Measurements from ENCODE around the gene NDUFS3.

GRCh38 chr11:47631473-47631872 lies 52.6 kb downstream of the NDUFS3 start:
- TF ChIP-seq, protein P1, sequence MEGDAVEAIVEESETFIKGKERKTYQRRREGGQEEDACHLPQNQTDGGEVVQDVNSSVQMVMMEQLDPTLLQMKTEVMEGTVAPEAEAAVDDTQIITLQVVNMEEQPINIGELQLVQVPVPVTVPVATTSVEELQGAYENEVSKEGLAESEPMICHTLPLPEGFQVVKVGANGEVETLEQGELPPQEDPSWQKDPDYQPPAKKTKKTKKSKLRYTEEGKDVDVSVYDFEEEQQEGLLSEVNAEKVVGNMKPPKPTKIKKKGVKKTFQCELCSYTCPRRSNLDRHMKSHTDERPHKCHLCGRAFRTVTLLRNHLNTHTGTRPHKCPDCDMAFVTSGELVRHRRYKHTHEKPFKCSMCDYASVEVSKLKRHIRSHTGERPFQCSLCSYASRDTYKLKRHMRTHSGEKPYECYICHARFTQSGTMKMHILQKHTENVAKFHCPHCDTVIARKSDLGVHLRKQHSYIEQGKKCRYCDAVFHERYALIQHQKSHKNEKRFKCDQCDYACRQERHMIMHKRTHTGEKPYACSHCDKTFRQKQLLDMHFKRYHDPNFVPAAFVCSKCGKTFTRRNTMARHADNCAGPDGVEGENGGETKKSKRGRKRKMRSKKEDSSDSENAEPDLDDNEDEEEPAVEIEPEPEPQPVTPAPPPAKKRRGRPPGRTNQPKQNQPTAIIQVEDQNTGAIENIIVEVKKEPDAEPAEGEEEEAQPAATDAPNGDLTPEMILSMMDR (conservative IDR thresholded peaks at IDR 0.05 in 1 of 2, IDR thresholded peaks at IDR 0.05 in 1 of 2; ENCODE audit: extremely low read depth in 1 of 2, insufficient read depth in 1 of 2, low read depth in 1 of 2, low read length in 2 of 2): no peak
- no peak for TF ChIP-seq EZH2 (IDR thresholded peaks at IDR 0.05; ENCODE audit: borderline replicate concordance, low read length)
